HG02970 (cell line): ENCODE data around the gene ZMIZ2.
"Not testable (repeated sequence)": the region's sequence is repeated elsewhere in the genome, so short reads cannot be mapped to it uniquely, and the experiment has no call there.

Experiments
- ATAC-seq: cut with Tn5 transposase; IDR thresholded peaks from one replicate; pipeline ENCODE4 v1.9.1; 2021; ENCODE audit warnings: mild to moderate bottlenecking, moderate library complexity, moderate number of reproducible peaks; ENCODE audit not compliant: unreplicated experiment, low FRiP score

ZMIZ2 gene

GRCh38 chr7:44726250-44726649 is 22.4 kb upstream of the ZMIZ2 start:
- not testable (repeated sequence) for ATAC-seq

- no peak for ATAC-seq
Measured at GRCh38 chr7:44727158-44727936, 21.3 kb upstream of the ZMIZ2 start.

- no peak for ATAC-seq
Measured at GRCh38 chr7:44727937-44728262, 20.7 kb upstream of the ZMIZ2 start.

- no peak for ATAC-seq
Measured at GRCh38 chr7:44729949-44730590, 18.6 kb upstream of the ZMIZ2 start.

- not testable (repeated sequence) for ATAC-seq
Measured at GRCh38 chr7:44732971-44733370, 15.7 kb upstream of the ZMIZ2 start.

- ATAC-seq: no peak
Measured at GRCh38 chr7:44733708-44734481, 14.8 kb upstream of the ZMIZ2 start.

- no peak for ATAC-seq
Measured at GRCh38 chr7:44735403-44736165, 13.1 kb upstream of the ZMIZ2 start.

GRCh38 chr7:44736896-44737295 is 11.8 kb upstream of the ZMIZ2 start:
- no peak for ATAC-seq

GRCh38 chr7:44738051-44738723 is 10.5 kb upstream of the ZMIZ2 start:
- no peak for ATAC-seq

GRCh38 chr7:44738876-44739665 is 9.6 kb upstream of the ZMIZ2 start:
- no peak for ATAC-seq

- ATAC-seq: no peak
Measured at GRCh38 chr7:44740055-44740454, 8.6 kb upstream of the ZMIZ2 start.

GRCh38 chr7:44743750-44744149 is 4.9 kb upstream of the ZMIZ2 start:
- ATAC-seq: no peak

- ATAC-seq: peak; percentile 12
Measured at GRCh38 chr7:44748948-44749731, 493 bp downstream of the ZMIZ2 start.

GRCh38 chr7:44749992-44750391 is 1.3 kb downstream of the ZMIZ2 start:
- no peak for ATAC-seq

- ATAC-seq: no peak
Measured at GRCh38 chr7:44750424-44750823, 1.8 kb downstream of the ZMIZ2 start.

- ATAC-seq: peak; percentile 41
Measured at GRCh38 chr7:44750921-44751571, 2.4 kb downstream of the ZMIZ2 start.

- ATAC-seq: no peak
Measured at GRCh38 chr7:44752822-44753221, 4.2 kb downstream of the ZMIZ2 start.
